Adrenal gland (tissue), 5 donors: ENCODE results near the gene KCNJ15.

Source experiments
- POLR2A ChIP-seq, 2 donors: fragments of 450-650 bp; IDR thresholded peaks; one replicate each; pipeline ENCODE4 v1.6.1; 2017; ENCODE audit warnings: antibody characterized with exemption in 2 of 2, mild to moderate bottlenecking in 2 of 2, moderate library complexity in 1 of 2
- TF ChIP-seq, protein P1 (sequence below), 6 experiments: fragments of 450-650 bp in 4 of 6; fragments of 200-600 bp in 2 of 6; sonication (generic) in 1 of 6; IDR thresholded peaks; 1 replicate in 5 of 6; 2 replicates in 1 of 6; pipeline versions ENCODE4 v1.5.1 to v1.8.0; 2016 to 2021; ENCODE audit warnings: antibody characterized with exemption in 6 of 6, mild to moderate bottlenecking in 2 of 6, moderate library complexity in 1 of 6
- donor health status: DM: no; HTN: no; CAD: no.

DNA sequence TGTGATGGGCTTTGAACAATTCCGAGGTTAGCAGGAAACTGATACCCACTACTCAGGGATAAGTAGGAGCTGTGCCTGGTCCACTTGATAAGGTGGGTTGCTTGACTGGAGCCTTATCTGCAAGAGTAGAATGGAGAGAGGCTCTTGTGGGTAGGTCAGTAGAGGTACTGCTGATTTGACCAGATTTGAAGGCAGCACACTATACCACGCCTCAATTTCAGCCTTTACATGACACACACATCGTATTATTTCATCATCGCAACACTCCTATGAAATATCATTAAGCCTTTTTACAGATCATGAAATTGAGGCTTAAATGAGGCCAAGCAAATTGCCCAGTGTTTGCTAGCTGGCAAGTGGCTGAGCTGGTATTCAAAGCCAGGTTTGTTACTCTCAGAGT is 69.6 kb downstream of the KCNJ15 start:
- TF ChIP-seq POLR2A (IDR thresholded peaks at IDR 0.05), result no peak
- TF ChIP-seq, protein P1, sequence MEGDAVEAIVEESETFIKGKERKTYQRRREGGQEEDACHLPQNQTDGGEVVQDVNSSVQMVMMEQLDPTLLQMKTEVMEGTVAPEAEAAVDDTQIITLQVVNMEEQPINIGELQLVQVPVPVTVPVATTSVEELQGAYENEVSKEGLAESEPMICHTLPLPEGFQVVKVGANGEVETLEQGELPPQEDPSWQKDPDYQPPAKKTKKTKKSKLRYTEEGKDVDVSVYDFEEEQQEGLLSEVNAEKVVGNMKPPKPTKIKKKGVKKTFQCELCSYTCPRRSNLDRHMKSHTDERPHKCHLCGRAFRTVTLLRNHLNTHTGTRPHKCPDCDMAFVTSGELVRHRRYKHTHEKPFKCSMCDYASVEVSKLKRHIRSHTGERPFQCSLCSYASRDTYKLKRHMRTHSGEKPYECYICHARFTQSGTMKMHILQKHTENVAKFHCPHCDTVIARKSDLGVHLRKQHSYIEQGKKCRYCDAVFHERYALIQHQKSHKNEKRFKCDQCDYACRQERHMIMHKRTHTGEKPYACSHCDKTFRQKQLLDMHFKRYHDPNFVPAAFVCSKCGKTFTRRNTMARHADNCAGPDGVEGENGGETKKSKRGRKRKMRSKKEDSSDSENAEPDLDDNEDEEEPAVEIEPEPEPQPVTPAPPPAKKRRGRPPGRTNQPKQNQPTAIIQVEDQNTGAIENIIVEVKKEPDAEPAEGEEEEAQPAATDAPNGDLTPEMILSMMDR (IDR thresholded peaks at IDR 0.05), result no peak
